Fibroblast of mammary gland (primary cell): ENCODE results near the gene SH3GL3.

Experiments used
- DNase-seq: peaks from one replicate; pipeline ENCODE4 v3.0.0-alpha.2; 2010; ENCODE audit warnings: low read depth
- H3K4me3 ChIP-seq: 2 replicates; pipeline ENCODE4 v1.5.1; 2011; ENCODE audit warnings: low read depth, mild to moderate bottlenecking, low read length, moderate library complexity; ENCODE audit not compliant: control insufficient read depth
- TF ChIP-seq, protein P1 (sequence below): conservative IDR thresholded peaks from 2 replicates; pipeline ENCODE4 v1.5.1; 2011; ENCODE audit warnings: low read depth, low read length, inconsistent platforms; ENCODE audit not compliant: control insufficient read depth, insufficient read depth

The SH3GL3 gene

DNA sequence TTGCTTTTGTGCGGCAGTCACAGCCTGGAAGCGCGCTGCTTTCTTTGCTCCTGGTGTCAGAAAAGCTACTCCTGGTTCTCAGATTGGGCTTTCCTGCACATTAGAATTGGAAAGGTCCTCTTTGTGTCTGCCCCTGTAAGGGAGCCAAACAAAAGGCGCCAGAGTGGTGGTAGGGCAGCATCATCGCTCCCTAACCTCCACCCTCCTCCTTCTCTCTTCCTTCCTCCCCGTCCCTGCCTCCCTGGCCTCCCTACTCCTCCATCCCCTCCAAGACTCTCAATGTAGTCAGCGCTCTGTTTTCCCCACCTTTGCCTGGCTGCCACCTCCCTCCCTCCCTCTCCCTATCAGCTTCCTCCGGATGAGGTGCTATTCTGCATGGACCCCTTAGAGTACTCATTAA, 65.3 kb downstream of the SH3GL3 start:
- DNase-seq, result no peak
- TF ChIP-seq, protein P1, sequence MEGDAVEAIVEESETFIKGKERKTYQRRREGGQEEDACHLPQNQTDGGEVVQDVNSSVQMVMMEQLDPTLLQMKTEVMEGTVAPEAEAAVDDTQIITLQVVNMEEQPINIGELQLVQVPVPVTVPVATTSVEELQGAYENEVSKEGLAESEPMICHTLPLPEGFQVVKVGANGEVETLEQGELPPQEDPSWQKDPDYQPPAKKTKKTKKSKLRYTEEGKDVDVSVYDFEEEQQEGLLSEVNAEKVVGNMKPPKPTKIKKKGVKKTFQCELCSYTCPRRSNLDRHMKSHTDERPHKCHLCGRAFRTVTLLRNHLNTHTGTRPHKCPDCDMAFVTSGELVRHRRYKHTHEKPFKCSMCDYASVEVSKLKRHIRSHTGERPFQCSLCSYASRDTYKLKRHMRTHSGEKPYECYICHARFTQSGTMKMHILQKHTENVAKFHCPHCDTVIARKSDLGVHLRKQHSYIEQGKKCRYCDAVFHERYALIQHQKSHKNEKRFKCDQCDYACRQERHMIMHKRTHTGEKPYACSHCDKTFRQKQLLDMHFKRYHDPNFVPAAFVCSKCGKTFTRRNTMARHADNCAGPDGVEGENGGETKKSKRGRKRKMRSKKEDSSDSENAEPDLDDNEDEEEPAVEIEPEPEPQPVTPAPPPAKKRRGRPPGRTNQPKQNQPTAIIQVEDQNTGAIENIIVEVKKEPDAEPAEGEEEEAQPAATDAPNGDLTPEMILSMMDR, result no peak
- H3K4me3 ChIP-seq, result no peak overlapping the region

DNA sequence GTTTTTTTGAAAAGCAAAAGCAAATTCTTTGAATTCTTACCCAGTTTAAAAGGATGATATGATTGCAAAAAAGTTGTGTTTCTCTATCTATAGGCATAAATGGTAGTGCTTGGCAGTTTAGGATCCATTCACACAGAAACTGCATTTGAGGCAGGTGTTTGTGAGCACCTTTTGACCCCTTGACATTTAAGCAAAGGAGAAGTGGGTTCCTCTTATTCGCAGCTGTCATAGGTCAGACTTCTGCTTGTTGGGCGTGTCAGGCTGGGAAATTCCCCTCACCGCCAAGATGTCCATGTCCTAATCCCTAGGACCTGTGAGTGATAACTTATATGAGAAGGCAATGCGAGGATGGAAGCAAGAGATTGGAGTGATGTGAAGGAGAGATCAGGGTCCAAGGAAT, 67.4 kb downstream of the SH3GL3 start:
- TF ChIP-seq, protein P1, result no peak
- H3K4me3 ChIP-seq, result no peak overlapping the region
- no peak for DNase-seq

DNA sequence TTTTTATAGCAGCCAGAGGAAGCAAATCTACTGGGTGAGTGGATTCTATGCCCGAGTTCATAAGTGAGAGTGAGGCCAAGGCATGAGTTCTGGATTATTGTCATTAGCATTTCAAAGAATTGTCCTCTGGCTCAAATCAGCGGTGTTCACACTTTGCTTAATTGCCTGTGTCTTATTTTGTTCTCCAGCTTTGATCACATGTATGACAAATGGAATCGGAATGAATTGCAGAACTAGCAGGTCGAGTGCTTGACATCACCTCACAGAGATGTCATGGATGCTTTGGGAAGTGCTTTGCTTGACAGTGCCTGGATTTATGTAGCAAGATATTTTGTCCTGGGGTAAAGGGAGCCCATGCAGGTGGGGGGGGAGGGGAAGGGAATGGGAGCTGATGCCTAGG, 68.0 kb downstream of the SH3GL3 start:
- TF ChIP-seq, protein P1, result no peak
- DNase-seq, result no peak
- no peak overlapping the region for H3K4me3 ChIP-seq

DNA sequence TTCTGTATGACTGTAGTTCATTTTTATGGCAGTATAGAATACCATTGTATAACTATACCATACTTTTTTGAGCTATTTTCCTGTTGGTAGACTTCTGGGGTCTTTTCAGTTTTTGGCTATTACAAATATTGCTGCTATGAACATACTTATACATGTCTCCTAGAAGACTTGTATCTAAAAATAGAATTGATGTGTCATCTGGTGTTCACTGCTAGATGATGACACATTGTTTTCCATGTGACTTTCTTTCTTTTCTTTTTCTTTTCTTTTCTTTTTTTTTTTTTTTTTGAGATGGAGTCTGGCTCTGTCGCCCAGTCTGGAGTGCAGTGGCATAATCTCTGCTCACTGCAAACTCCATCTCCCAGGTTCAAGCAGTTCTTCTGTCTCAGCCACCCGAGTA, 69.8 kb downstream of the SH3GL3 start:
- H3K4me3 ChIP-seq, result no peak overlapping the region
- peak; percentile 51 for DNase-seq
- TF ChIP-seq, protein P1, result no peak

DNA sequence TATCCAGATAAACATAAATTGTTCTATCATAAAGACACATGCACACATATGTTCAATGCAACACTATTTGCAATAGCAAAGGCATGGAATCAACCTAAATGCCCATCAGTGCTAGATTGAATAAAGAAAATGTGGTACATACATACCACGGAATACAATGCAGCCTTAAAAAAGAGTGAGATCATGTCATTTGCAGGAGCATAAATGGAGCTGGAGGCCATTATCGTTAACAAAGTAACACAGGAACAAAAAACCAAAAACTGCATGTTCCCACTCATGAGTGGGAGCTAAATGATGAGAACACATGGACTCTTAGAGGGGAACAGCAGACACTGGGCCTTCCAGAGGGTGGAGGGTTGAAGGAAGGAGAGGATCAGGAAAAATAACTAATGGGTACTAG, 79.2 kb downstream of the SH3GL3 start:
- DNase-seq, result no peak
- TF ChIP-seq, protein P1, result no peak
- no peak overlapping the region for H3K4me3 ChIP-seq

DNA sequence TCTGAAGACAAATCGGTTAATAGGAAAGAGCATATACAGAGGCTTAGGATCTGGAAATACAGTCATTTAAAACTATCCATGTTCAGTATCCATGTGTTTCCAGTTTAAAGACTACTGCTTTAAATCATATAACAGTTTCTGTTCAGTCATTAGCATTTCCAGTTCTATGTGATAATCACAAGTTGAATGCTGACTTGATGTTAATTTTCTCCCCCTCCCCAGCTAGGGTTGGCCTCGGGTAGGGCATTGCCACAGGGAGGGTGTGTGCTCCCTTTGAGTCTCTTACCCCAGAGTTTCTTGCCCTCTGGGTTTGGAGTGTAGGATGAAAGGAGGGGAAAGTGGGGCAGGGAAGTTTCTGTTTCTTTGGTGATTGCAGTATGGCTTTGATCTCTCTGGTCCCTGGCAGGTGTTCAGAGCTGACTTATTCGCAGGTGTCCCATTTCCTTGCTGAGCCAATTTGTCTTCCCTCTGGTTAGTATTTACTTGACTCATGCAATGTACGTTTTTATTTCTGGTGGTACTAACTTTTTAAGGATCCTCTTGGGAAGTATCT, 86.3 kb downstream of the SH3GL3 start:
- no peak for DNase-seq
- no peak overlapping the region for H3K4me3 ChIP-seq
- TF ChIP-seq, protein P1, result no peak

DNA sequence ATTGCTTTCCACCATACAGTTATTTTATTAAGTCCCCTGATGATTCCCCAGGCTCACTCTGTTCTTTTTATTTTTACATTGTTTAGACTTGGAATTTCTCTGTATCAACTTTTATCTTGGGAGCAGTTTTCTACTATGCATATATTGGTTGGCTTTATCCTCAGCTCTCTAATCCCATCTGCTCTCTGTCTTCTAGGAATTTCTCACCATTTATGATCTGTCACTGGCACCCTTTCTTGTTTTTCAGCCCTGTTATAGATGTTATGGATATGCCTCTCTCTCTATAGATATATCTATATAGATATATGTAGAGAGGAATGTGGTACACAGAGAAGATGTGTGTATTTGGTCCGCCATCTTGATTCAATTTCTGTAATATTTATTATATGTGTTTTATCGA, 90.5 kb downstream of the SH3GL3 start:
- no peak for DNase-seq
- TF ChIP-seq, protein P1, result no peak
- H3K4me3 ChIP-seq, result no peak overlapping the region
